Astrocyte (in vitro differentiated cells and primary cell): ENCODE results near the gene CARM1. TPM values are rescaled to one million over a fixed set of nuclear protein-coding genes. Genes with fewer than 3 reads are reported as not detected.

ENCODE experiments used
- DNase-seq: peaks from one replicate; pipeline ENCODE4 v3.0.0-alpha.2; 2010; ENCODE audit warnings: low read depth
- FAIRE-seq: peaks from 2 replicates; lab custom pipeline; 2011; peaks lifted over from hg19 to GRCh38; lab: Jason Lieb, UNC
- H2AFZ ChIP-seq: 2 replicates; pipeline ENCODE4 v1.6.0; 2012; ENCODE audit warnings: low read depth, low read length, inconsistent platforms
- H3K27ac ChIP-seq: 2 replicates; pipeline ENCODE4 v1.5.1; 2011; ENCODE audit warnings: low read depth, low read length, inconsistent platforms
- H3K27me3 ChIP-seq: 2 replicates; pipeline ENCODE4 v1.6.0; 2011; ENCODE audit warnings: low read length, inconsistent platforms; ENCODE audit not compliant: insufficient read depth
- H3K36me3 ChIP-seq: 2 replicates; pipeline ENCODE4 v1.5.1; 2011; ENCODE audit warnings: low read length, inconsistent platforms; ENCODE audit not compliant: insufficient read depth
- H3K4me1 ChIP-seq: 2 replicates; pipeline ENCODE4 v1.5.1; 2011; ENCODE audit warnings: low read length, inconsistent platforms; ENCODE audit not compliant: insufficient read depth
- H3K4me2 ChIP-seq: 2 replicates; pipeline ENCODE4 v1.6.0; 2012; ENCODE audit warnings: low read length, inconsistent platforms
- H3K4me3 ChIP-seq: 2 replicates; pipeline ENCODE4 v1.5.1; 2011; ENCODE audit warnings: low read depth, mild to moderate bottlenecking, low read length, inconsistent platforms; ENCODE audit not compliant: insufficient read depth
- H3K79me2 ChIP-seq: 2 replicates; pipeline ENCODE4 v1.6.0; 2012; ENCODE audit warnings: mild to moderate bottlenecking, low read length, inconsistent platforms; ENCODE audit not compliant: insufficient read depth
- H3K9ac ChIP-seq: 2 replicates; pipeline ENCODE4 v1.6.0; 2012; ENCODE audit warnings: mild to moderate bottlenecking, low read length, inconsistent platforms
- H3K9me3 ChIP-seq: 2 replicates; pipeline ENCODE4 v1.5.1; 2012; ENCODE audit warnings: low read depth, mild to moderate bottlenecking, low read length, inconsistent platforms; ENCODE audit not compliant: insufficient read depth
- H4K20me1 ChIP-seq: 2 replicates; pipeline ENCODE4 v1.6.0; 2012; ENCODE audit warnings: low read length, inconsistent platforms; ENCODE audit not compliant: insufficient read depth
- H3K27ac Mint-ChIP-seq: one replicate; pipeline ENCODE4 v1.8.0; 2021; ENCODE audit warnings: mild to moderate bottlenecking, mixed read lengths; ENCODE audit not compliant: unreplicated experiment
- H3K27me3 Mint-ChIP-seq: one replicate; pipeline ENCODE4 v1.8.0; 2021; ENCODE audit warnings: low read depth, mixed read lengths; ENCODE audit not compliant: unreplicated experiment
- H3K36me3 Mint-ChIP-seq: one replicate; pipeline ENCODE4 v1.8.0; 2021; ENCODE audit warnings: low read depth, mixed read lengths; ENCODE audit not compliant: unreplicated experiment
- H3K4me1 Mint-ChIP-seq: one replicate; pipeline ENCODE4 v1.8.0; 2021; ENCODE audit warnings: low read depth, mixed read lengths; ENCODE audit not compliant: unreplicated experiment
- H3K4me3 Mint-ChIP-seq: one replicate; pipeline ENCODE4 v1.8.0; 2021; ENCODE audit warnings: mild to moderate bottlenecking, moderate library complexity, mixed read lengths; ENCODE audit not compliant: unreplicated experiment
- H3K9me3 Mint-ChIP-seq: one replicate; pipeline ENCODE4 v1.8.0; 2021; ENCODE audit warnings: mild to moderate bottlenecking, mixed read lengths; ENCODE audit not compliant: unreplicated experiment
- CTCF ChIP-seq: IDR thresholded peaks from 2 replicates; pipeline ENCODE4 v1.5.1; 2011; ENCODE audit warnings: low read depth, mild to moderate bottlenecking, inconsistent platforms, low read length, moderate library complexity; ENCODE audit not compliant: insufficient read depth
- EZH2 ChIP-seq: IDR thresholded peaks from 2 replicates; pipeline ENCODE4 v1.6.1; 2012; ENCODE audit warnings: mild to moderate bottlenecking, low read length, inconsistent platforms; ENCODE audit not compliant: insufficient read depth
- total RNA-seq: library from RNA; stranded (reverse); gene quantifications from 2 replicates; pipeline ENCODE4 v1.2.1, GENCODE V29; 2021

The CARM1 gene
- total RNA-seq, 1 donor from 2014 or later, result 62.6 TPM

- peaks cover 32% of the 10 kb centered on the region for H4K20me1 ChIP-seq
- no peaks in the 10 kb centered on the region for H3K9me3 Mint-ChIP-seq
- H3K27ac ChIP-seq, result no peak overlapping the region
- H3K36me3 Mint-ChIP-seq, result peaks cover 4% of the 10 kb centered on the region
- H3K4me3 ChIP-seq, result no peak overlapping the region
- peaks cover 6% of the 10 kb centered on the region for H3K79me2 ChIP-seq
- H3K27ac Mint-ChIP-seq, result peak overlapping the region; percentile 83
- H3K36me3 ChIP-seq, result peaks cover 13% of the 10 kb centered on the region
- DNase-seq (no peak), FAIRE-seq (no peak)
- H3K4me1 ChIP-seq, result no peaks in the 10 kb centered on the region
- H3K27me3 ChIP-seq, result no peaks in the 10 kb centered on the region
- H3K4me1 Mint-ChIP-seq, result peaks cover 4% of the 10 kb centered on the region
- no peak for TF ChIP-seq CTCF
- no peak for TF ChIP-seq EZH2
- H2AFZ ChIP-seq, result no peak overlapping the region
- H3K9ac ChIP-seq, result no peak overlapping the region
- H3K4me3 Mint-ChIP-seq, result no peak overlapping the region
- H3K9me3 ChIP-seq, result no peaks in the 10 kb centered on the region
- no peak overlapping the region for H3K4me2 ChIP-seq
- H3K27me3 Mint-ChIP-seq, result no peaks in the 10 kb centered on the region
Observed at GRCh38 chr19:10921199-10921909, 50.0 kb downstream of the CARM1 start.

- Histone ChIP-seq H3K27ac (no peak overlapping the region), H2AFZ (no peak overlapping the region), H3K4me2 (no peak overlapping the region), H3K36me3 (peaks cover 13% of the 10 kb centered on the region), H3K9ac (no peak overlapping the region), H3K79me2 (peaks cover 8% of the 10 kb centered on the region), H3K4me1 (no peaks in the 10 kb centered on the region), H4K20me1 (peaks cover 28% of the 10 kb centered on the region), H3K27me3 (no peaks in the 10 kb centered on the region), H3K9me3 (no peaks in the 10 kb centered on the region), H3K4me3 (no peak overlapping the region)
- Mint-ChIP-seq H3K9me3 (no peaks in the 10 kb centered on the region), H3K4me1 (peaks cover 4% of the 10 kb centered on the region), H3K27ac (no peak overlapping the region), H3K36me3 (peaks cover 4% of the 10 kb centered on the region), H3K4me3 (no peak overlapping the region), H3K27me3 (no peaks in the 10 kb centered on the region)
- DNase-seq (no peak), FAIRE-seq (no peak)
- TF ChIP-seq EZH2, result no peak
- no peak for TF ChIP-seq CTCF
Observed at GRCh38 chr19:10921910-10922637, 50.7 kb downstream of the CARM1 start.
